Cardiac muscle cell (in vitro differentiated cells and primary cell): ENCODE data around the gene ASIC4. TPM values are rescaled to one million over a fixed set of nuclear protein-coding genes. Genes with fewer than 3 reads are reported as not detected.

Experiments
- DNase-seq, 2 donors: peaks; one replicate each; pipeline versions ENCODE4 v3.0.0 to v3.0.0-alpha.2; 2010 to 2017; ENCODE audit warnings: low read depth in 1 of 2, low spot score in 1 of 2
- H3K27ac ChIP-seq: fragments of 200-600 bp; sonication (generic); 2 replicates; pipeline ENCODE4 v1.5.1; 2016
- H3K27me3 ChIP-seq: fragments of 200-600 bp; sonication (generic); 2 replicates; pipeline ENCODE4 v1.6.0; 2016; ENCODE audit warnings: control low read depth
- H3K36me3 ChIP-seq: fragments of 200-600 bp; sonication (generic); 2 replicates; pipeline ENCODE4 v1.5.1; 2016; ENCODE audit warnings: control low read depth
- H3K4me1 ChIP-seq: fragments of 200-600 bp; sonication (generic); 2 replicates; pipeline ENCODE4 v1.8.1; 2017; ENCODE audit warnings: low read depth, mild to moderate bottlenecking, mixed run types
- H3K4me3 ChIP-seq: fragments of 200-600 bp; sonication (generic); 2 replicates; pipeline ENCODE4 v1.5.1; 2016; ENCODE audit warnings: mild to moderate bottlenecking
- H3K9me3 ChIP-seq: fragments of 200-600 bp; sonication (generic); 2 replicates; pipeline ENCODE4 v1.5.1; 2017; ENCODE audit warnings: low read depth, mild to moderate bottlenecking, control low read depth
- CTCF ChIP-seq: IDR thresholded peaks from 2 replicates; pipeline ENCODE4 v1.5.1; 2012; ENCODE audit warnings: low read depth, mild to moderate bottlenecking, low read length
- polyA plus RNA-seq: library from polyadenylated mRNA; unstranded; fragments of >200 nt; fragmentation: Nextera tagmentation; extraction: Ambion mirVana; gene quantifications from 2 replicates; pipeline ENCODE4 v1.2.1, GENCODE V29; 2016
- total RNA-seq: library from RNA; depleted of rRNA; stranded (reverse); fragments of >200 nt; gene quantifications from 2 replicates; pipeline ENCODE4 v1.2.3, GENCODE V29; 2016

Gene ASIC4
- total and polyA plus RNA-seq, 2 experiments from 2014 or later, result 3.3 to 9.5 TPM

DNA sequence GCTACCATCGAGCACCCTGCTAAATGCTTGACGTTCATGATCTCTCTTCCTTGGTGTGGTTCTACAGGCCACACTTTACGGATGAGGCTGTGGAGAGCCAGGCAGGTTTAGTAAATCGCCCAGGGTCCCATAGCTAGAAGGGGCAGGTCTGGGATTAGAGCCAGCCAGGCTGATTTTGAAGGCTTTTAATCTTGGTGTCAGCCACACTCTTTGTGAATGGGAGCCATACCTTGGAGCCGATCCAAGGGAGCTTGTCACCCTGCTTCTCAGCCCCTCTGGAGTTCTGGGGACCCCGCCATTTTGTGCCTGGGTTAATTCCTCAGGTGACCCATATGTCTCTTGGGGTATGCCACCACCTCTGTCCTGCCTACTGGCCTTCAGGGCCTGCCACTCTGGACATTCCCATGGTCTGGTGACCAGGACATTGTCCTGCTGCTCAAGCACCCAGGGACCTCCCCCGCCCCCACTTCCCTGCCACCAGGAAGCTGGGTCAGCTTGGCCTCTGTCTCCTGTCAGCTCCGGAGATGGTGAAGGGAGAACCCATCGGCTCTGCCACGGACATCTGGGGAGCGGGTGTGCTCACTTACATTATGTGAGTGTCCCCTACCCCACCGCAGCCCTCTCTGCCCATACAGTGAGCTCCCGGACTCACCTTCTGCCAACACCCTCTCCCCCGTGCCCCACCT lies 22.9 kb upstream of the ASIC4 start:
- H3K9me3 ChIP-seq, result no peaks in the 10 kb centered on the region
- H3K27me3 ChIP-seq, result no peaks in the 10 kb centered on the region
- peaks cover 34% of the 10 kb centered on the region for H3K36me3 ChIP-seq
- H3K4me3 ChIP-seq, result no peak overlapping the region
- no peak for TF ChIP-seq CTCF
- H3K4me1 ChIP-seq, result peaks cover 15% of the 10 kb centered on the region
- H3K27ac ChIP-seq, result peak overlapping the region; percentile 10
- DNase-seq, result no peak

DNA sequence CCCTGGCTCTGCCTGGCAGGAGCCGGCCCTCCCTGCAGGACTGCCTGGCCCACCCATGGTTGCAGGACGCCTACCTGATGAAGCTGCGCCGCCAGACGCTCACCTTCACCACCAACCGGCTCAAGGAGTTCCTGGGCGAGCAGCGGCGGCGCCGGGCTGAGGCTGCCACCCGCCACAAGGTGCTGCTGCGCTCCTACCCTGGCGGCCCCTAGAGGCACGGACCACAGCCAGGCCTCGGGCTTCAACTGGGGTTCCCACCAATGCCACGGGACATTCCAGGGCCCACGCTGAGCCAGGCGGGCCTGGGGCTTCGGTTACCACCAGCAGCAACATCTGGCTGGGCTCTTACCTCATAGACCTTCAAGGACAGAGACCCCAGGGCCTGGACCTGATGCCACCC lies 21.7 kb upstream of the ASIC4 start:
- H3K4me1 ChIP-seq, result peaks cover 16% of the 10 kb centered on the region
- H3K4me3 ChIP-seq, result no peak overlapping the region
- DNase-seq, result no peak
- no peaks in the 10 kb centered on the region for H3K9me3 ChIP-seq
- peaks cover 34% of the 10 kb centered on the region for H3K36me3 ChIP-seq
- TF ChIP-seq CTCF, result no peak
- H3K27me3 ChIP-seq, result peaks cover 8% of the 10 kb centered on the region
- H3K27ac ChIP-seq, result peak overlapping the region; percentile 6

- DNase-seq, result no peak
- Histone ChIP-seq H3K9me3 (no peaks in the 10 kb centered on the region), H3K27ac (peak overlapping the region; percentile 6), H3K27me3 (peaks cover 8% of the 10 kb centered on the region), H3K36me3 (peaks cover 34% of the 10 kb centered on the region), H3K4me1 (peaks cover 16% of the 10 kb centered on the region), H3K4me3 (no peak overlapping the region)
- no peak for TF ChIP-seq CTCF
These were observed 21.2 kb upstream of the ASIC4 start for GRCh38 chr2:219493086-219493485.

DNA sequence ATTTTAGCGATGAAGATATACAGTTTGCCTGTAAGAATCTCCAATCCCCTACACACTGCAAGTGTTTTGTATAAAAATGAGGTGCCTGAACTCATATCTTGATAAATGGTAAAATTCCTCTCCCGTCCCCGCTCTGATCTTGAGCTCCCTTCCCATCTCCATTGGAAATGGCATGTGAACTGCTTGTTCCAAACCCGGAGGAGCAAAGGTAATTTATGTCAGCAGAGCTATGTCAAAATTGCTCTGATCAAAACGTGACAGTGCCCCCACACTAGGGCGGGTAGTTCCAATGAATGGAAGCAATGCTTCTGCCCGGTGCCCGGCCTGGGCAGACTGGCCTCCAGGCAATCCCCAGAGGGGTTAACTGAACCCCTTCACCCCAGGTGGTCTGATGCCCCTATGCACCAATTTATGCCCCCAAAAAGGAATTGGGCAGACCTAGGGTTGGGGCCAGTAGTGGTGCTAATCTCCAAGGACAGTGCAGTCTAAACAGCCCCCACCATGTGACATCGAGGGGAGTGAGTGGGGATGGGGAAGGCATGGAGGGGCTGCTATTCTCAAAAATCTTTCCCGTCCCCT lies 19.2 kb upstream of the ASIC4 start:
- DNase-seq, result no peak
- Histone ChIP-seq H3K27me3 (peaks cover 8% of the 10 kb centered on the region), H3K4me1 (peaks cover 25% of the 10 kb centered on the region), H3K36me3 (peaks cover 18% of the 10 kb centered on the region), H3K4me3 (no peak overlapping the region), H3K9me3 (no peaks in the 10 kb centered on the region), H3K27ac (no peak overlapping the region)
- TF ChIP-seq CTCF, result no peak

DNA sequence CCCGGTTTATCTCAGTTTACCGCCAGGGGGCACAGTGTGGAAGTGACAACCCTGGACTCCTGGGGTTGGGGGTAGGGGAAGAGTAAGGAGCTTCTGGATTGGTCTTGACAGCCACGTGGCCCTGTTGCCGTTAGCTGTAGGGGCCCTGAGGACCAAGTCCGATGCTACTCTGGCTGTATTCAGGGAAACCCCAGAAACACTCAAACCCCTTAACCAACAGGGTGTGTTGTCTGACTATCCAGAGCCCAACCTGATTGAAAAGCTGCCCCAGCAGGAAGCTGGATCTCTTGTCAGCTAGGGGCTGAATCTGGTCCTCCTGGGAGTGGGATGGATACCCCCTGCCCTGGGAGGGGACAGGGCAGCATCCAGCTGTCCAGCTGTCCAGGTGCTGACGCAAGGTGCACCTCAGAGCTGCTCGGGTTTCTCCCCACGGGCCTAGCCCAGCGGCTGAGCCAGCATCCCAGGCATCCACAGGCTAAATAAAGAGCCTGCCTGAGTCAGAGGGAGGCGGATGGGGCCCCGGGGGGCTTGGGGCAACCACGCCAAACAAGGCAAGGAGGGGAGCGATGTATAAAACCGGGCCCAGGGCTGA lies 18.7 kb upstream of the ASIC4 start:
- peaks cover 12% of the 10 kb centered on the region for H3K36me3 ChIP-seq
- H3K27ac ChIP-seq, result no peak overlapping the region
- DNase-seq, result peak; percentile 83 to 87
- peak; percentile 73 for TF ChIP-seq CTCF
- peaks cover 29% of the 10 kb centered on the region for H3K4me1 ChIP-seq
- no peaks in the 10 kb centered on the region for H3K9me3 ChIP-seq
- H3K27me3 ChIP-seq, result peaks cover 8% of the 10 kb centered on the region
- no peak overlapping the region for H3K4me3 ChIP-seq
